ENCODE results near the gene AATF.

DNA sequence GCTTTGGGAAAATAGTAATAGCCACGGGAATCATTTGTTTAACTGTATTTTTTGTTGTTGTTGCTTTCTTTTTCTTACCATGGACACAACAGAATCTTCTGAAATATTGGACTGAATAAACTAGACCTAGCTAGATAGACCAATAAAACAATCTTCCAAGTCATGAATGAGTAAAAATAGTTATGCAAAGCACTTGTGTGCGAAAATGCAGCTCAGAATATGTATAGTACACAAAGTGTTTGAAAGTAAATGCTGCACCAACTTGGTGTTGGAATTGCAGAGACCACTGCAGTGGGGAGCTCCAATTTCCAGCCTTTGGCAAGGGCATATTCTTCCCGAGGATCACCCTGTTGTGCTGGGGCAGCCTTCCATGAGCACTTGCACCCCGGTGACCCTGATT lies 68.0 kb downstream of the AATF start:
- no peak for TF ChIP-seq TARDBP (IDR thresholded peaks at IDR 0.05)
- TF ChIP-seq BHLHE40 (IDR thresholded peaks at IDR 0.05; ENCODE audit: borderline replicate concordance) = no peak
- TF ChIP-seq CTBP1 (IDR thresholded peaks at IDR 0.05; ENCODE audit: borderline replicate concordance) = no peak
- no peak for TF ChIP-seq FOXM1 (IDR thresholded peaks at IDR 0.05; ENCODE audit: borderline replicate concordance)
- TF ChIP-seq ELF4 (IDR thresholded peaks at IDR 0.05) = no peak
- no peak for TF ChIP-seq SP1 (IDR thresholded peaks at IDR 0.05)
